SU-DHL-6 (cell line): Measurements from ENCODE around the gene CMTM3.

ENCODE experiments used
- H2AFZ ChIP-seq: fragments of 200-600 bp; sonication (generic); 2 replicates; pipeline ENCODE4 v1.6.1; 2014; ENCODE audit warnings: low read depth, mild to moderate bottlenecking, moderate library complexity, mixed read lengths, antibody characterized with exemption, low read length; ENCODE audit not compliant: severe bottlenecking
- H3F3A ChIP-seq: fragments of 200-600 bp; shearing (Covaris generic); 2 replicates; pipeline ENCODE4 v1.6.0; 2016; ENCODE audit warnings: antibody characterized with exemption, mild to moderate bottlenecking; ENCODE audit not compliant: insufficient read depth
- H3K27ac ChIP-seq: fragments of 200-600 bp; sonication (generic); 2 replicates; pipeline ENCODE4 v1.5.1; 2016; ENCODE audit warnings: low read depth, mild to moderate bottlenecking, low read length, moderate library complexity, mixed read lengths
- H3K27me3 ChIP-seq: fragments of 200-600 bp; sonication (generic), shearing (Covaris generic); 2 replicates; pipeline ENCODE4 v1.6.0; 2014; ENCODE audit warnings: mild to moderate bottlenecking, low read length
- H3K36me3 ChIP-seq: fragments of 200-600 bp; sonication (generic); 2 replicates; pipeline ENCODE4 v1.6.1; 2014; ENCODE audit warnings: mild to moderate bottlenecking, low read length, mixed read lengths
- H3K4me2 ChIP-seq: fragments of 300-600, 200-600 bp; shearing (Covaris generic), sonication (generic); 2 replicates; pipeline ENCODE4 v1.6.0; 2014; ENCODE audit warnings: low read length, low read depth, mild to moderate bottlenecking; ENCODE audit not compliant: poor library complexity, severe bottlenecking
- H3K4me3 ChIP-seq: fragments of 200-600 bp; sonication (generic); 2 replicates; pipeline ENCODE4 v1.5.1; 2014; ENCODE audit warnings: antibody characterized with exemption, low read length, mild to moderate bottlenecking, mixed read lengths; ENCODE audit not compliant: insufficient read depth, poor library complexity, severe bottlenecking
- H3K79me2 ChIP-seq: fragments of 200-600 bp; sonication (generic); 2 replicates; pipeline ENCODE4 v1.6.1; 2014; ENCODE audit warnings: mild to moderate bottlenecking, low read length, moderate library complexity; ENCODE audit not compliant: insufficient read depth
- H3K9ac ChIP-seq: fragments of 200-600 bp; sonication (generic); 2 replicates; pipeline ENCODE4 v1.7.0; 2014; ENCODE audit warnings: mild to moderate bottlenecking, low read length
- H3K9me2 ChIP-seq: fragments of 200-600 bp; sonication (generic); replicated peaks from 2 replicates; pipeline ENCODE4 v1.6.1; 2014; ENCODE audit warnings: low read length; ENCODE audit not compliant: insufficient read depth
- H3K9me3 ChIP-seq: fragments of 200-600 bp; sonication (generic); 2 replicates; pipeline ENCODE4 v1.6.1; 2014; ENCODE audit warnings: low read length, mixed read lengths; ENCODE audit not compliant: insufficient read depth
- H4K20me1 ChIP-seq: fragments of 200-600 bp; sonication (generic); 2 replicates; pipeline ENCODE4 v1.6.1; 2014; ENCODE audit warnings: low read depth, mild to moderate bottlenecking, antibody characterized with exemption, low read length, moderate library complexity, mixed read lengths
- EZH2phosphoT487 ChIP-seq: fragments of 200-600 bp; sonication (generic), shearing (Covaris generic); conservative IDR thresholded peaks from 2 replicates; pipeline ENCODE4 v1.6.1; 2018; ENCODE audit warnings: mild to moderate bottlenecking, antibody characterized with exemption, low read length, moderate library complexity, mixed read lengths
- TF ChIP-seq, protein P1 (sequence below): fragments of 200-600 bp; sonication (generic); IDR thresholded peaks from one replicate; pipeline ENCODE4 v1.5.1; 2017; ENCODE audit warnings: antibody characterized with exemption, mild to moderate bottlenecking, low read length, moderate library complexity; ENCODE audit not compliant: insufficient read depth, poor library complexity, severe bottlenecking

Gene CMTM3

DNA sequence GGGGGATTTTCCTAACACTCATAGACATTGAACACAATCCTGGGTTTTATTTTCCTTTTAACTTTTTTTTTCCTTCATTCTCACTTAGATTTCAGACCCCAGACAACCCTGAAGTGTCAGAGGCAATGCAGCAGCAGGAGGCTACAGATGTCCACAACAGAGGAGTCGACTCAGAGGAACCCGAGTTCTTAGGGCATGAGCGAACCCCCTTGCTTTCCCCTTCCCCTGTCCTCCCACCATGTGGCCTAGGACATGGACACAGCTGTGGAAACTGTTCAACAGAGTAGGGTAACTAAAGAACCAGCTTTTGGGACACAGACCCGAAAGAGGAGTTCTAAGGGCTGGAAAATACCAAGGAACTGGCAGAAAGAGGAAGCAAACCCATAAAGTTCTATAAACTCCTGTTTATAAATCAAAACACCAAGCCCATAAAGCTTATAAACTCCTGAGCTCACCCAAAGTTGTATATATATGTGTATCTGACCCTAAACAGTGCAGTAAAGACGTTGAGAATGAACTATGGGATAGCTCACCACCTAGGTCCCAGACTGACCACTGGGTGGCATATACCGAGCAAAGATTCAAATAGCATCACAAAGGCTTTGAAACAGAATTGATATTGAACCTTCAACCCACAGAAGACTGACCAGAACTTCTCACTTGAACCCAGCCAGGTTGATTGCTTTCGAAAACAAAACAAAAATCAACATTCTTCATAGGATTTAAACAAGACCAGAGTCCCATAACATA is 58.1 kb downstream of the CMTM3 start:
- H4K20me1 ChIP-seq = no peaks in the 10 kb centered on the region
- H3F3A ChIP-seq = no peaks in the 10 kb centered on the region
- no peak overlapping the region for H3K27ac ChIP-seq
- H3K9me2 ChIP-seq = no peaks in the 10 kb centered on the region
- H3K4me2 ChIP-seq = no peak overlapping the region
- no peaks in the 10 kb centered on the region for H3K79me2 ChIP-seq
- H3K36me3 ChIP-seq = no peaks in the 10 kb centered on the region
- TF ChIP-seq, protein P1, sequence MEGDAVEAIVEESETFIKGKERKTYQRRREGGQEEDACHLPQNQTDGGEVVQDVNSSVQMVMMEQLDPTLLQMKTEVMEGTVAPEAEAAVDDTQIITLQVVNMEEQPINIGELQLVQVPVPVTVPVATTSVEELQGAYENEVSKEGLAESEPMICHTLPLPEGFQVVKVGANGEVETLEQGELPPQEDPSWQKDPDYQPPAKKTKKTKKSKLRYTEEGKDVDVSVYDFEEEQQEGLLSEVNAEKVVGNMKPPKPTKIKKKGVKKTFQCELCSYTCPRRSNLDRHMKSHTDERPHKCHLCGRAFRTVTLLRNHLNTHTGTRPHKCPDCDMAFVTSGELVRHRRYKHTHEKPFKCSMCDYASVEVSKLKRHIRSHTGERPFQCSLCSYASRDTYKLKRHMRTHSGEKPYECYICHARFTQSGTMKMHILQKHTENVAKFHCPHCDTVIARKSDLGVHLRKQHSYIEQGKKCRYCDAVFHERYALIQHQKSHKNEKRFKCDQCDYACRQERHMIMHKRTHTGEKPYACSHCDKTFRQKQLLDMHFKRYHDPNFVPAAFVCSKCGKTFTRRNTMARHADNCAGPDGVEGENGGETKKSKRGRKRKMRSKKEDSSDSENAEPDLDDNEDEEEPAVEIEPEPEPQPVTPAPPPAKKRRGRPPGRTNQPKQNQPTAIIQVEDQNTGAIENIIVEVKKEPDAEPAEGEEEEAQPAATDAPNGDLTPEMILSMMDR = peak; percentile 26
- TF ChIP-seq EZH2phosphoT487 = no peak
- H3K9me3 ChIP-seq = no peaks in the 10 kb centered on the region
- H3K27me3 ChIP-seq = 0 out of 2 replicates have a peak, but pooled peaks cover 3% of the 10 kb centered on the region
- no peak overlapping the region for H3K9ac ChIP-seq
- no peak overlapping the region for H2AFZ ChIP-seq
- no peak overlapping the region for H3K4me3 ChIP-seq
